ENCODE data around the gene PAIP2. TPM values are rescaled to one million over a fixed set of nuclear protein-coding genes. Genes with fewer than 3 reads are reported as not detected.

PAIP2 gene
- polyA plus RNA-seq (2013) = 226 TPM

- Histone ChIP-seq H3K36me3 (ENCODE audit: control insufficient read depth in 4 of 4, insufficient read depth in 4 of 4, low read length in 3 of 4) (peaks cover 0 to 13% (median 3%) of the 10 kb centered on the region in 4 experiments), H3K4me3 (ENCODE audit: control insufficient read depth in 1 of 7, extremely low read depth in 1 of 7, insufficient read depth in 4 of 7, low read depth in 2 of 7, low read length in 6 of 7) (peak within 1 kb of the TSS; percentile 72 to 97 (median 94)), H3K27ac (ENCODE audit: insufficient read depth in 1 of 2, low read depth in 1 of 2, low read length in 2 of 2, poor library complexity in 1 of 2, severe bottlenecking in 2 of 2) (peak within 1 kb of the TSS; percentile 98 to 99), H3K27me3 (replicated peaks in 2 of 5; ENCODE audit: control insufficient read depth in 4 of 5, insufficient read depth in 5 of 5, low read length in 4 of 5) (no peaks in the 10 kb centered on the region), H3K9me3 (ENCODE audit: control extremely low read depth in 1 of 5, control insufficient read depth in 4 of 5, insufficient read depth in 2 of 5, low read depth in 1 of 5, low read length in 4 of 5) (no peaks in the 10 kb centered on the region), H3K4me1 (ENCODE audit: control extremely low read depth in 1 of 4, control insufficient read depth in 4 of 4, insufficient read depth in 4 of 4, low read length in 3 of 4) (peaks cover 11 to 33% (median 25%) of the 10 kb centered on the region in 4 experiments)
- peak; percentile 98 to 99 (median 99) for DNase-seq
- POLR2A ChIA-PET = interaction anchor here (0.6 to 2.1 kb wide), 16 partner anchors 8 to 201 kb away, joined by 3 to 13 read pairs (median 4); partner anchors contain the start of genes MATR3 and MZB1
- under 1% methylated on average over 64 of the region's 66 CpGs for WGBS (ENCODE audit: insufficient coverage)
- CTCF ChIA-PET = interaction anchor here (0.6 to 2.3 kb wide), 23 partner anchors 8 to 214 kb away, joined by 3 to 11 read pairs (median 4); partner anchors contain the start of genes MATR3, MZB1 and PROB1
These were observed at the start of gene PAIP2 for GRCh38 chr5:139341689-139342422. PAIP2 (plus strand) TSS chr5:139341854; CDS start chr5:139363785, 21,931 bp downstream.

- Histone ChIP-seq H3K9me3 (ENCODE audit: control extremely low read depth in 1 of 5, control insufficient read depth in 4 of 5, insufficient read depth in 2 of 5, low read depth in 1 of 5, low read length in 4 of 5) (no peaks in the 10 kb centered on the region), H3K27ac (ENCODE audit: insufficient read depth in 1 of 2, low read depth in 1 of 2, low read length in 2 of 2, poor library complexity in 1 of 2, severe bottlenecking in 2 of 2) (peak overlapping the region; percentile 99), H3K27me3 (replicated peaks in 2 of 5; ENCODE audit: control insufficient read depth in 4 of 5, insufficient read depth in 5 of 5, low read length in 4 of 5) (no peaks in the 10 kb centered on the region), H3K36me3 (ENCODE audit: control insufficient read depth in 4 of 4, insufficient read depth in 4 of 4, low read length in 3 of 4) (peaks cover 0 to 10% (median 0%) of the 10 kb centered on the region in 4 experiments), H3K4me1 (ENCODE audit: control extremely low read depth in 1 of 4, control insufficient read depth in 4 of 4, insufficient read depth in 4 of 4, low read length in 3 of 4) (peaks cover 5 to 32% (median 18%) of the 10 kb centered on the region in 4 experiments), H3K4me3 (ENCODE audit: control insufficient read depth in 1 of 7, extremely low read depth in 1 of 7, insufficient read depth in 4 of 7, low read depth in 2 of 7, low read length in 6 of 7) (peak overlapping the region; percentile 81 to 100 (median 90))
- DNase-seq = no peak
- CTCF ChIA-PET = interaction anchor here (1.2 to 1.8 kb wide), 3 partner anchors 8 to 83 kb away, joined by 3 to 4 read pairs (median 3); no protein-coding TSS in a partner anchor
- WGBS (ENCODE audit: insufficient coverage) = 8% methylated on average over 9 of the region's 11 CpGs
- POLR2A ChIA-PET = interaction anchor here (0.6 to 1.8 kb wide), 3 partner anchors 17 to 95 kb away, joined by 3 to 7 read pairs (median 3); no protein-coding TSS in a partner anchor
These were observed 48.5 kb upstream of the PAIP2 start for GRCh38 chr5:139293202-139293506.

- ChIA-PET POLR2A (interaction anchor here (0.5 to 1.8 kb wide), 8 partner anchors 11 to 239 kb away, joined by 3 to 13 read pairs (median 3); partner anchors contain the start of gene PAIP2), CTCF (interaction anchor here (0.9 to 1.8 kb wide), 12 partner anchors 9 to 83 kb away, joined by 3 to 6 read pairs (median 3); partner anchors contain the start of gene PAIP2)
- Histone ChIP-seq H3K9me3 (ENCODE audit: control extremely low read depth in 1 of 5, control insufficient read depth in 4 of 5, insufficient read depth in 2 of 5, low read depth in 1 of 5, low read length in 4 of 5) (no peaks in the 10 kb centered on the region), H3K27ac (ENCODE audit: insufficient read depth in 1 of 2, low read depth in 1 of 2, low read length in 2 of 2, poor library complexity in 1 of 2, severe bottlenecking in 2 of 2) (peak within 1 kb of the TSS; percentile 99), H3K36me3 (ENCODE audit: control insufficient read depth in 4 of 4, insufficient read depth in 4 of 4, low read length in 3 of 4) (peaks cover 0 to 10% (median under 1%) of the 10 kb centered on the region in 4 experiments), H3K27me3 (replicated peaks in 2 of 5; ENCODE audit: control insufficient read depth in 4 of 5, insufficient read depth in 5 of 5, low read length in 4 of 5) (no peaks in the 10 kb centered on the region), H3K4me1 (ENCODE audit: control extremely low read depth in 1 of 4, control insufficient read depth in 4 of 4, insufficient read depth in 4 of 4, low read length in 3 of 4) (peaks cover 11 to 38% (median 22%) of the 10 kb centered on the region in 4 experiments), H3K4me3 (ENCODE audit: control insufficient read depth in 1 of 7, extremely low read depth in 1 of 7, insufficient read depth in 4 of 7, low read depth in 2 of 7, low read length in 6 of 7) (peak within 1 kb of the TSS; percentile 81 to 100 (median 90))
- DNase-seq = peak; percentile 93 to 95 (median 95)
- under 1% methylated on average over 74 of the region's 88 CpGs for WGBS (ENCODE audit: insufficient coverage)
These were observed 47.9 kb upstream of the PAIP2 start, which contains the start of gene MATR3 for GRCh38 chr5:139293507-139294373. MATR3 (plus strand) TSS chr5:139293740; CDS start chr5:139307416, 13,676 bp downstream.

- peak overlapping the region; percentile 99 for H3K27ac ChIP-seq (ENCODE audit: insufficient read depth in 1 of 2, low read depth in 1 of 2, low read length in 2 of 2, poor library complexity in 1 of 2, severe bottlenecking in 2 of 2)
- CTCF ChIA-PET = interaction anchor here (0.9 to 1.8 kb wide), 10 partner anchors 10 to 82 kb away, joined by 3 to 6 read pairs (median 3); partner anchors contain the start of gene PAIP2
- H3K27me3 ChIP-seq (replicated peaks in 2 of 5; ENCODE audit: control insufficient read depth in 4 of 5, insufficient read depth in 5 of 5, low read length in 4 of 5) = no peaks in the 10 kb centered on the region
- peaks cover 0 to 10% (median under 1%) of the 10 kb centered on the region in 4 experiments for H3K36me3 ChIP-seq (ENCODE audit: control insufficient read depth in 4 of 4, insufficient read depth in 4 of 4, low read length in 3 of 4)
- peak; percentile 66 to 77 (median 70) for DNase-seq
- WGBS (ENCODE audit: insufficient coverage) = 0% methylated on average over 39 of the region's 48 CpGs
- H3K9me3 ChIP-seq (ENCODE audit: control extremely low read depth in 1 of 5, control insufficient read depth in 4 of 5, insufficient read depth in 2 of 5, low read depth in 1 of 5, low read length in 4 of 5) = no peaks in the 10 kb centered on the region
- H3K4me1 ChIP-seq (ENCODE audit: control extremely low read depth in 1 of 4, control insufficient read depth in 4 of 4, insufficient read depth in 4 of 4, low read length in 3 of 4) = peaks cover 13 to 46% (median 25%) of the 10 kb centered on the region in 4 experiments
- POLR2A ChIA-PET = interaction anchor here (0.7 to 1.8 kb wide), 6 partner anchors 10 to 93 kb away, joined by 3 to 13 read pairs (median 4); partner anchors contain the start of gene PAIP2
- H3K4me3 ChIP-seq (ENCODE audit: control insufficient read depth in 1 of 7, extremely low read depth in 1 of 7, insufficient read depth in 4 of 7, low read depth in 2 of 7, low read length in 6 of 7) = peak overlapping the region; percentile 81 to 100 (median 90)
These were observed 47.1 kb upstream of the PAIP2 start for GRCh38 chr5:139294374-139295165.

GRCh38 chr5:139295346-139296057 lies 46.2 kb upstream of the PAIP2 start:
- Histone ChIP-seq H3K4me1 (ENCODE audit: control extremely low read depth in 1 of 4, control insufficient read depth in 4 of 4, insufficient read depth in 4 of 4, low read length in 3 of 4) (peaks cover 16 to 51% (median 26%) of the 10 kb centered on the region in 4 experiments), H3K27ac (ENCODE audit: insufficient read depth in 1 of 2, low read depth in 1 of 2, low read length in 2 of 2, poor library complexity in 1 of 2, severe bottlenecking in 2 of 2) (peak overlapping the region; percentile 99), H3K4me3 (ENCODE audit: control insufficient read depth in 1 of 7, extremely low read depth in 1 of 7, insufficient read depth in 4 of 7, low read depth in 2 of 7, low read length in 6 of 7) (peak overlapping the region; percentile 8 to 100 (median 89)), H3K9me3 (ENCODE audit: control extremely low read depth in 1 of 5, control insufficient read depth in 4 of 5, insufficient read depth in 2 of 5, low read depth in 1 of 5, low read length in 4 of 5) (no peaks in the 10 kb centered on the region), H3K27me3 (replicated peaks in 2 of 5; ENCODE audit: control insufficient read depth in 4 of 5, insufficient read depth in 5 of 5, low read length in 4 of 5) (no peaks in the 10 kb centered on the region), H3K36me3 (ENCODE audit: control insufficient read depth in 4 of 4, insufficient read depth in 4 of 4, low read length in 3 of 4) (peaks cover 0 to 12% (median under 1%) of the 10 kb centered on the region in 4 experiments)
- peak in 1 of 3 donors; percentile 27 for DNase-seq
- ChIA-PET POLR2A (interaction anchor here (0.6 kb wide), 2 partner anchors 97 to 717 kb away, joined by 3 read pairs; partner anchors contain the start of gene SIL1), CTCF (interaction anchor here (2.8 kb wide), 1 partner anchor 10 kb away, joined by 14 read pairs; no protein-coding TSS in a partner anchor)
- 19% methylated on average over 7 of the region's 16 CpGs for WGBS (ENCODE audit: insufficient coverage)

All from common myeloid progenitor, CD34-positive (primary cell).